HG03520 (cell line): ENCODE results near the gene SLC37A3.
A peak's percentile ranks its signal among the peaks of the same experiment; 100 is the strongest.
"Not testable (repeated sequence)": the region's sequence is repeated elsewhere in the genome, so short reads cannot be mapped to it uniquely, and the experiment has no call there.

Experiments
- ATAC-seq: cut with Tn5 transposase; IDR thresholded peaks from one replicate; pipeline ENCODE4 v1.9.1; 2021; ENCODE audit warnings: mild to moderate bottlenecking, moderate library complexity; ENCODE audit not compliant: unreplicated experiment

Gene SLC37A3

GRCh38 chr7:140397784-140398750 lies at the start of gene SLC37A3:
Gene SLC37A3, minus strand, starts transcription at chr7:140398530. Its CDS starts 16,004 bp downstream, at chr7:140382526.
- peak; percentile 97 for ATAC-seq

DNA sequence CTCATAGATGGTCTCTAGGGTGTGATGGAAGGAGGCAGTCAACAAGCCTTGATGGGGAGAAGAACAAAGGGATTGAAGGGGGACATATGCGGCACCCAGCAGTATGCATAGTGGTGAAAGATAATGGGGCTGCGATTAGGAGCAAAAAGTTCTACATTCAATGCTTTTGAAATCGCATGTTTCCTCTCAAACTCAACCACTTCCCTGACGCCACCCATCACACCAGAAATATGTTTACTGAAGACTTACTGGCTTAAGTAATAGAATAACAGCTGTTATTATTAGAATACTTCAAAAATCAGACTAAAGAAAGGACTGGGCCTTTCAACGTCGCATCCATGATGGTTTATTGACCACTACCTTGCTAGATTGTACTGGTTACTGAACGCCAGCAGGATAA lies 49.5 kb upstream of the SLC37A3 start:
- ATAC-seq = no peak

- no peak for ATAC-seq
Measured at GRCh38 chr7:140446467-140446866, 48.1 kb upstream of the SLC37A3 start.

GRCh38 chr7:140441519-140441918 lies 43.2 kb upstream of the SLC37A3 start:
- ATAC-seq = no peak

GRCh38 chr7:140440593-140440992 lies 42.3 kb upstream of the SLC37A3 start:
- ATAC-seq = no peak

DNA sequence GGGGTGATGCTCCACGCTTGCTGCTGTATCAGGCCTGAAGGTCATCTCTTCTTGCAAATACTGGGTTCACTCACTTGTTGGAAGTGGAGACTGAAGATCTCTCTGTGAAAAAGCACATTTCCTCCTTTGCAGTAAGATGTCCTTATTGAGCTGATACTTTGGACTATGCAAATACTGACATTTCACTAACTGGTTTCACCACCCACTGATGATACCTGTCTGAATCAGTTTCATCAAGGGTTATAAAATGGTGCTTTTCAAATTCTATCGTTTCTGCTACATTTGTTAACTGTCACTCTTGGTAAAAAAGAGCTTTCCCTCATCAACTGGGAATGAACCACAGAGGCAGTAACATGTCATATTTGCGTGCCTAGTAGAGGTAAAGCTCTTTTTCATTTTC lies 41.0 kb upstream of the SLC37A3 start:
- no peak for ATAC-seq

GRCh38 chr7:140435252-140435895 lies 37.0 kb upstream of the SLC37A3 start:
- no peak for ATAC-seq

DNA sequence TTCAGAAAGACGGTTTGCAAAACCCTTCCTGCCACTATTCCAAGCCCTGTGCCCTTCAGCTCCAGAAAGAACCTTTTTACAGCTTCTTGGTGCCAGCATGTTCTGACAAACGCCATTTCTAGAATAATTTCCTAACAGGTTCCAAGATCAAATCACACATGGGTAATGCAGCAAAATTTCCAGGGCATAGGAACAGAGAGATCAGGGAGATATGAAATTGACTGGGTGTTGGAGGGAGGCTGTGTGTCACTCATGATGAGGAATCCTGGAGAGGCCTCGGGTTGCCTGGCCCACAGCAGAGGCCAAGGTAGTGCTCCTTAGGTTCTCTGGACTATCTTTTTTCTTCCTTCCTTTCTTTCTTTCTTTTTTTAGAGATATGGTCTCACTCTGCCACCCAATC lies 35.1 kb upstream of the SLC37A3 start:
- no peak for ATAC-seq

- no peak for ATAC-seq
Measured at GRCh38 chr7:140426130-140426529, 27.8 kb upstream of the SLC37A3 start.

- no peak for ATAC-seq
Measured at GRCh38 chr7:140425718-140426117, 27.4 kb upstream of the SLC37A3 start.

GRCh38 chr7:140423501-140423900 lies 25.2 kb upstream of the SLC37A3 start:
- ATAC-seq = no peak

DNA sequence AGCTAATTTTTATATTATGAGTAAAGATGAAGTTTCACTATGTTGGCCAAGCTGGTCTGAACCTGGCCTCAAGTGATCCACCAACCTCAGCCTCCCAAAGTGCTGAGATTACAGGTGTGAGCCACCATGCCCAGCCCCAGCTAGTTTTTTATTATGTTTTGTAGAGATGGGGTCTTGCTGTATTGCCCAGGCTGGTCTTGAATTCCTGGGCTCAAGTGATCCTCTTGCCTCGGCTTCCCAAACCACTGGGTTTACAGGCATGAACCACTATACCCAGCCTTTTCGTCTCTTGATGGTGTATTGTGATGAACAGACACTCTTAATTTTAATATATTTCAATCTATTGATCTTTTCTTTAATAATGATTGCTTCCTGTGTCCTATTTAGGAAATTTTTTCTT lies 23.2 kb upstream of the SLC37A3 start:
- no peak for ATAC-seq

- ATAC-seq = no peak
Measured at GRCh38 chr7:140418653-140419052, 20.3 kb upstream of the SLC37A3 start.

GRCh38 chr7:140418156-140418472 lies 19.8 kb upstream of the SLC37A3 start:
- ATAC-seq = not testable (repeated sequence)

DNA sequence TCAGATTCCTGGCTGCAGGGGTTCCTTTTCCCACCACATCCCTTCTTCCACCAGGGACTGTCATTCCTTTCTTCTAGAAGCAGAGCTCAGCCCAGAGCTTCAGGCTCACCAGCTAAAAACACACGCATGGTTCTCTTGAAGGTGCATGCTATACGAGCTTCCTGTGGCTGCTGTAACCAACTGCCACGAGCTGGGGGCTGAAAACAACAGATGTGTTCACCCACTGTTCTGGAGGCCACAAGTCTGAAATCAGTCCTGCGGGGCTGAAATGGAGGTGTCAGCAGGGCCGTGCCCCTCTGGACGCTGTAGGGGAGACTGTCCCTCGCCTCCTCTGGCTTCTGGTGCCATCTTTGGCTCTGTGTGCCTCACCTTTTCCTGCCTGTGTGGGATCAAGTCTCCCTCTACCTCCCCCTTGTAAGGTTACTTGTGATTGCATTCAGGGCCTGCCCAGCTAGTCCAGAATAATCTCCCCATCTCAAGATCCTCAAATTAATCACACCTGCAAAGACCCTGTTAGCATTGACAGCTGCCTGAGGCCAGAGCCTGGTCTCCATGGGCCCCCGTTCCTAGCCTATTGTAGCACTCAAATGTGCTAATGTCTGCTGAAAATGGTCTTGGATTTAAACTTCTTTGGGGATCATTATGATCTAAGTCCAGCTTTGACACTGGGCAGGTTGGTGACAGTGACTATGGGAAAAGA lies 19.3 kb upstream of the SLC37A3 start:
- ATAC-seq = no peak

- no peak for ATAC-seq
Measured at GRCh38 chr7:140416560-140416959, 18.2 kb upstream of the SLC37A3 start.

DNA sequence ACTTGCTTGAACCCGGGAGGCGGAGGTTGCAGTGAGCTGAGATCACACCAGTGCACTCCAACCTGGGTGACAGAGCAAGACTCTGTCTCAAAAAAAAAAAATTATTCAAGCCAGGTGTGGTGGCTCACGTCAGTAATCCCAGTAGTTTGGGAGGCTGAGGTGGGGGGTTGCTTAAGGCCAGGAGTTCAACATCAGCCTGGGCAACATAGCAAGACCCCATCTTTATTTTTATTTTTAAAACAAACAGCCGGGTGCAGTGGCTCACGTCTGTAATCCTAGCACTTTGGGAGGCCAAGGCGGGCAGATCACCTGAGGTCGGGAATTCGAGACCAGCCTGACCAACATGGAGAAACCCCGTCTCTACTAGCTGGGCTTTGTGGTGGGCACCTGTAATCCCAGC lies 17.5 kb upstream of the SLC37A3 start:
- not testable (repeated sequence) for ATAC-seq

GRCh38 chr7:140415361-140415760 lies 17.0 kb upstream of the SLC37A3 start:
- ATAC-seq = no peak

- ATAC-seq = no peak
Measured at GRCh38 chr7:140404565-140405065, 6.3 kb upstream of the SLC37A3 start.

GRCh38 chr7:140403878-140404564 lies 5.7 kb upstream of the SLC37A3 start, which contains the start of gene RAB19:
Gene RAB19, plus strand, starts transcription at chr7:140404058. Its CDS starts 3,589 bp downstream, at chr7:140407647.
- no peak for ATAC-seq
